RWPE1 (cell line): ENCODE results near the gene CENPB.

Experiments used
- CTCF ChIA-PET: fragments of 350-600 bp; sonication (Branson Sonifier 250); formaldehyde crosslinking; extraction: SDS; loops from one replicate; lab custom pipeline; 2021; lab: Yijun Ruan, JAX
- POLR2A ChIA-PET: fragments of 400-600 bp; formaldehyde crosslinking; extraction: SDS; loops from one replicate; lab custom pipeline; 2020; ENCODE audit warnings: antibody characterized with exemption; ENCODE audit not compliant: low non-redundant PET; lab: Yijun Ruan, JAX
- DNase-seq: peaks from one replicate; pipeline ENCODE4 v3.0.0; 2012; ENCODE audit warnings: low spot score
- H3K27ac ChIP-seq: fragments of 450-650 bp; 2 replicates; pipeline ENCODE4 v1.5.1; 2017
- CTCF ChIP-seq: fragments of 450-650 bp; conservative IDR thresholded peaks from 2 replicates; pipeline ENCODE4 v1.5.1; 2017; ENCODE audit warnings: low read depth, mild to moderate bottlenecking

Gene CENPB

GRCh38 chr20:3760655-3761348 is 25.7 kb downstream of the CENPB start:
- no peak for DNase-seq
- H3K27ac ChIP-seq: no peak overlapping the region
- ChIA-PET CTCF (interaction anchor here (0.5 to 0.9 kb wide), 4 partner anchors 9 to 424 kb away, joined by 3 read pairs; no protein-coding TSS in a partner anchor), POLR2A (no interaction called here)
- no peak for TF ChIP-seq CTCF

GRCh38 chr20:3759884-3760283 is 26.7 kb downstream of the CENPB start:
- DNase-seq: no peak
- ChIA-PET CTCF (interaction anchor here (0.6 to 0.9 kb wide), 3 partner anchors 8 to 348 kb away, joined by 3 read pairs; no protein-coding TSS in a partner anchor), POLR2A (no interaction called here)
- peak overlapping the region; percentile 1 for H3K27ac ChIP-seq
- TF ChIP-seq CTCF: no peak

GRCh38 chr20:3759316-3759823 is 27.2 kb downstream of the CENPB start:
- H3K27ac ChIP-seq: peak overlapping the region; percentile 1
- TF ChIP-seq CTCF: no peak
- ChIA-PET POLR2A (no interaction called here), CTCF (interaction anchor here (0.6 kb wide), 2 partner anchors 10 to 349 kb away, joined by 3 read pairs; no protein-coding TSS in a partner anchor)
- DNase-seq: no peak

GRCh38 chr20:3758566-3758965 is 28.0 kb downstream of the CENPB start:
- ChIA-PET CTCF (interaction anchor here (0.6 to 3.1 kb wide), 3 partner anchors 9 to 48 kb away, joined by 3 to 9 read pairs (median 4); partner anchors contain the start of gene ADISSP), POLR2A (no interaction called here)
- TF ChIP-seq CTCF: no peak
- DNase-seq: no peak
- H3K27ac ChIP-seq: peak overlapping the region; percentile 1

GRCh38 chr20:3757268-3757667 is 29.3 kb downstream of the CENPB start:
- TF ChIP-seq CTCF: no peak
- DNase-seq: no peak
- POLR2A ChIA-PET: interaction anchor here (0.7 to 1.0 kb wide), 2 partner anchors 8 to 10 kb away, joined by 3 to 5 read pairs; partner anchors contain the start of gene ADISSP
- CTCF ChIA-PET: interaction anchor here (0.6 to 3.1 kb wide), 2 partner anchors 46 to 98 kb away, joined by 3 to 9 read pairs; no protein-coding TSS in a partner anchor
- no peak overlapping the region for H3K27ac ChIP-seq

- CTCF ChIA-PET: interaction anchor here (1.0 to 3.1 kb wide), 3 partner anchors 11 to 45 kb away, joined by 3 to 9 read pairs (median 3); no protein-coding TSS in a partner anchor
- no peak for TF ChIP-seq CTCF
- POLR2A ChIA-PET: no interaction called here
- H3K27ac ChIP-seq: no peak overlapping the region
- no peak for DNase-seq
Measured at GRCh38 chr20:3755814-3756480, 30.6 kb downstream of the CENPB start.
